Testis (tissue), 2 donors: ENCODE data around the gene LRGUK.

Source experiments
- CTCF ChIP-seq, 3 experiments: fragments of 450-650 bp in 2 of 3; fragments of 200-600 bp in 1 of 3; sonication (generic) in 1 of 3; IDR thresholded peaks; one replicate each; pipeline ENCODE4 v1.5.1; 2016 to 2019; ENCODE audit warnings: antibody characterized with exemption in 3 of 3, mild to moderate bottlenecking in 2 of 3, moderate library complexity in 1 of 3
- POLR2A ChIP-seq: fragments of 450-650 bp; IDR thresholded peaks from one replicate; pipeline ENCODE4 v1.6.1; 2017; ENCODE audit warnings: antibody characterized with exemption, mild to moderate bottlenecking, moderate library complexity

- no peak for TF ChIP-seq CTCF (IDR thresholded peaks at IDR 0.05)
- TF ChIP-seq POLR2A: no peak
Observed at GRCh38 chr7:134134004-134134403, 6.9 kb downstream of the LRGUK start.
